Measurements from ENCODE around the gene BNIPL.

The BNIPL gene

GRCh38 chr1:151010346-151010726, 26.1 kb upstream of the BNIPL start:
- DNase-seq (ENCODE audit: low spot score): no peak

DNA sequence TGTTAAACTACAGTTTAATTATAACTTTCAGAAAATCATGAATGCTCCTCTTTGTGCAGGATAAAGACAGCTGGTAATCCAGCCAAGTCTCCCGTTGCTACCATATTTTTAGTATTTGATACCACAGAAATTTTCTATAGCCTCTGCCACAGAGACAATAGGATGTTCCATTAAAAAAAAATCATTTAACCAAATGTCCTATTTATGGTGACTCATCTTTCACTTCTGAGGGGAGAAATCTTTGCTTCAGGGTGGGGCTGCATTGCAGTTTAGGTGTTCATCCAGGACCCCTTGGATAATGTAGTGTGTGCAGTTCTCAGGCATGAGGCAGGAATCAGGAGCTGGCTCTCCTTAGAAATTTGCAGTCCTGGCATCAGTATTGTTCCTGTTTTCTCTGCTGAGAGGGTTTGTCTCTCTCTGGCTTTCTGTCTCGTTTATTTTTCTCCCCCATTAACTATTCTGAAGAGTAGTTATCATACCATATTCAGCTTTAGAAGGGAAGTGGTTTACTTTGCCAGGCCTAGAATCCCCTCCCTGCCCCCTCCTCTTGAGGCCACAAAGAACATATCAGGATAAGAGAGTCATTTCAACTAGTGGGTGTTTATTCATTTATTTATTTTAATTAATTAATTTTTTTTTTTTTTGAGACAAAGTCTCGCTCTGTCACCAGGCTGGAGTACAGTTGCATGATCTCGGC, 25.1 kb upstream of the BNIPL start:
- DNase-seq (ENCODE audit: low spot score): no peak

DNA sequence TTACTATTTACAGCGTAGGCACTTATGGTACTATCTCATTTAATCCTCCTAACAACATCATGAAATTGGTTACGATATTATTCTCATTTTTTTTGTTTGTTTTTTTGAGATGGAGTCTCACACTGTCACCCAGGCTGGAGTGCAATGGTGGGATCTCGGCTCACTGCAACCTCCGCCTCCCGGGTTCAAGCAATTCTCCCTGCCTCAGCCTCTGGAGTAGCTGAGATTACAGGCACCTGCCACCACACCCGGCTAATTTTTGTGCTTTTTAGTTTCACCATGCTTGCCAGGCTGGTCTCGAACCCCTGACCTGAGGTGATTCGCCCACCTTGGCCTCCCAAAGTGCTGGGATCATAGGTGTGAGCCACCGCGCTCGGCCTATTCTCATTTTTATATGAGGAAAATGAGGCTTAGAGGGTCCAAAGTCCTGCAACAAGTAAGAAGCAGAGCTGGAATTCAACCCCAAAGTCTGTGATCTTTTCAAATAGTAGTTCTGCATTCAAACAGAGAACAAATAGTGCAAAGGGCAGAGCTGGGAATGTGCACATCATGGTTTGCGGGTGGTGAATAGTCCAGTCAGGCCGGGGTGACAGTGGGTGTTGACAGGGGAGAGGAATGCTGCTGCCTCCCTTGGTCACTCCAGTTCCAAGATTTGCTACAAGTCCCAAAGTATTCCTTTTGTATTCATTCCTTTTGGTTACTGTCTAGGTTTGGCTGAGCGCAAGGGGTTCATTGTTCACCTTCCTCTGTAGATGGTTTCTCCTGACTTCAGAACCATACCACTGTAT, 23.5 kb upstream of the BNIPL start:
- no peak for DNase-seq (ENCODE audit: low spot score)

DNA sequence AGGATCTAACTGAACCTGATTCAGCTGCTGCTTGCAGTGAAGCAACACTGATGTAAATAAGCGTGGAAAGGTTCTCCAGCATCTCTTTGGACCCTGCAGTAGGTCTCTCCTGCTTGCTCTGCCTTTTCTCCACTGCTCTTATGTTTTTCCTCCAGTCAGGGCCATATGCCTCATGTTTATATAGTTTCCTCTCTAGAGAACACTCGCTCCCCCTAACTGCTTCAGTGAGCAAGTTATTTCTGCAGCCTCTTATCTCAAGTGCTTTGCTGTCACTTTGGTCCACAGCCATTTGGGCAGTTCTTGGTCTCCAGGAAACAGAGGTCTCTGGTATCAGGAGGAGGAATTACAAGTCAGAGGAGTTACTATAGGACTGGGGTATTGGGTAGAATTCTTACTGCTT, 22.9 kb upstream of the BNIPL start:
- no peak for DNase-seq (ENCODE audit: low spot score)

DNA sequence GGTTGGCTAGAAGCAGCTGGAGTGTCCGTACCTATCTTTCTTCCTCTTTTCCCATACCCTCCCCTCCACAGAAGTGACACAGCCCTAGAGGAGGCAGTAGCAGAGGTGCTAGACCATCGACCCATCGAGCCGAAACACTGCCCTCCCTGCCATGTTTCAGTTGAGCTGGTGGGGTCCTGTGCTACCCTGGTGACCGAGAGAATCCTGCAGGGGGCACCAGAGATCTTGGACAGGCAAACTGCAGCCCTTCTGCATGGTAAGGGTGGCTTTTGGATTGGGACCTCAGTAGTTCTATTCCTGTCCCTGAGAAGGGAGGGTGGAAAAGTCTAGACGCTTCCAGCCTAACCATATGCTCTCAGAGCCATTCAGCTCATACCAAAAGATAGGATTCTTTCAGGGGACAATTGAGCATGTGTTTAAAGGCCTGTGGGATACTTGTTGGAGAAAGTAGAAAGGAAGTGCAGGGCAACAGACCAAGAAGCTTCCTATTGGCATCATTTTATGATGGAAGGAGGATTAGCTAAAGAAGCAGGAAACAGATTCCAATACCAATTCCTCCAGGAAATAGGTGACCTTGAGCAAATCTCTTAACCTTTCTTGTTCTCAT, 11.7 kb upstream of the BNIPL start:
- DNase-seq (ENCODE audit: low spot score): peak; percentile 77

DNA sequence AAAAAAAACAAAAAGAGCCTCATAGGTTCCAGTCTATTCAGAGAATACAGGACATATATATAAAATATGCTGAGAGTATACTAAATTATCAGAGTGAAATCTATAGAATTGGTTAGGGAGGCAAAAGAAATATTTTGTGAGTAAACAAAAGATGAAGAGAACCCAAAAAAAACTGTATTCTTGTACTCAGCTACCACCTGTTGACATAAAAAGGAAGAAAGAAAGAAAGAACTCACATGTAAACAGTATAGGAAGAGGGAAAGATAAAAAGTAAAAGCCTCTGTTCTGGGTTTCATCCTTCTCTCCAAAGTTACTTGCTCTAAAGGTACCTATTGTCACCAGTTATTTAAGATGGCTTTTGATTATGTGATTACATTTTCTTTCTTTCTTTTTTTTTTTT, 9.9 kb upstream of the BNIPL start:
- no peak for DNase-seq (ENCODE audit: low spot score)

DNA sequence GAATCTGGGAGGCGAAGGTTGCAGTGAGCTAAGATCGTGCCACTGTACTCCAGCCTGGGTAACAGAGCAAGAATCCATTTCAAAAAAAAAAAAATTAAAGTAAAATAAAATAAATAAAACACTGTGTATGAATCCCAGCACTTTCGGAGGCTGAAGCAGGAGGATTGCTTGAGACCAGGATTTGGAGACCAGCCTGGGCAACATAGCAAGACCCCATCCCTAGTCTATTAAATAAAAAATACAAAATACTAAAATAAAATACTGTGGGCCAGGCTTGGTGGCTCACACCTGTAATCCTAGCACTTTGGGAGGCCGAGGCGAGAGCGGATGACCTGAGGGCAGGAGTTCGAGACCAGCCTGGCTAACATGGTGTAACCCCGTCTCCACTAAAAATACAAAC, 4.2 kb upstream of the BNIPL start:
- no peak for DNase-seq (ENCODE audit: low spot score)

DNA sequence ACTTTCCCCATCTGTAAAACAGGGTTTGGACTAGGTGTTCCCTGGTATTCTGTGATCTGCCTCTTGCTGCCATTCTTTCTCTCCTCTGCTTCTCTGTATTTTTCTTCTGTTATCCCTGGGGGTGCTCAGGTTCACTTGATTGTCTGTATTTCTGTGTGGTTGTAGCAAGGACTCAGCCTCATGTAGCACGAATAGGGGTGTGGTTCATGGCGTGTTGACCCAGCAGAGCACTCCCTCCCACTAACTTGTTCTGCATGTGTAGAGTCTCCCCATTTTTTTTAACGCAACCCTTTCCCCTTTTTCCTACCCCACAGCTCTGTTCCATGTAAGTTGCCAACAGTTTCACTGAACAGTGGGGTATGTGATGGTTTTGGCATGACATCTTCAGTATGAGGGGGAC, 1.2 kb upstream of the BNIPL start:
- DNase-seq (ENCODE audit: low spot score): no peak

DNA sequence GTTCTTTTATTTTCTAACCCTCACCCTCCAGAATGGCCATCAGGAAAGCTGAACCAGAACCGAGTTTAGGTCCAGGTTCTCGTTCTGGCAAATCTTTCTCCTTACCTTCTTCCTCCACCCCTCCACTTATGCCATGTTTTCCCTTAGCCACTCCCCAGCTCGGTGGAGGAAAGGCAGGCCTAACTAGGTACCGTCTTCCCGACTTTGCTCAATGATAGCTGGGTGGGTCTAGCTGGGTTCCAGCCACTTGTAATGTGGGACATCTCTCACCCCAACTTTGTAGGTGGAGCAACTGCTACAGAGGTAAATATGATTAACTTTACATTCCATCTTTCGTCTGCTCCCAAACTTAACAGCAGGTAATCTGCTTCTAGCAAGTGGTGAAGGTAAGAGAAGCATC, 646 bp downstream of the BNIPL start:
- no peak for DNase-seq (ENCODE audit: low spot score)

DNA sequence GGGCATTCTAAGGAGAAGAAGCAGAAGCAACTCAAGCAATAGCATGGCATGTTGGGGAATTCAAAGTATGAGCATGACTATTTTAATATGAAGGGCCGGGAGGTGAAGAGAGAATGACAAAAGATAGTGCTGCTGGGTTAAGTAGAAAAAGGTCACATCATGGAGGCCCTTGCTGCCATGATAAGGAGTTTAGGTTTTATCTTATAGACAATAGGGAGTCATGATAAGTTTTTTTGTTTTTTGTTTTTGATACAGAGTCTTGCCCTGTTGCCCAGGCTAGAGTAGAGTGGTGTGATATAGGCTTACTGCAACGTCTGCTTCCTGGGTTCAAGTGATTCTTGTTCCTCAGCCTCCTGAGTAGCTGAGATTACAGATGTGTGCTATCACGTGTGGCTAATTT, 3.1 kb downstream of the BNIPL start:
- DNase-seq (ENCODE audit: low spot score): no peak

GRCh38 chr1:151043163-151043562, 6.8 kb downstream of the BNIPL start:
- DNase-seq (ENCODE audit: low spot score): no peak

GRCh38 chr1:151047591-151047924, 11.2 kb downstream of the BNIPL start, which contains the start of gene C1orf56:
TSS of gene C1orf56 (plus strand) at chr1:151047751. CDS start at chr1:151047848, 97 bp downstream.
- DNase-seq (ENCODE audit: low spot score): peak; percentile 28

GRCh38 chr1:151047925-151048644, 11.7 kb downstream of the BNIPL start:
- DNase-seq (ENCODE audit: low spot score): peak; percentile 60

DNA sequence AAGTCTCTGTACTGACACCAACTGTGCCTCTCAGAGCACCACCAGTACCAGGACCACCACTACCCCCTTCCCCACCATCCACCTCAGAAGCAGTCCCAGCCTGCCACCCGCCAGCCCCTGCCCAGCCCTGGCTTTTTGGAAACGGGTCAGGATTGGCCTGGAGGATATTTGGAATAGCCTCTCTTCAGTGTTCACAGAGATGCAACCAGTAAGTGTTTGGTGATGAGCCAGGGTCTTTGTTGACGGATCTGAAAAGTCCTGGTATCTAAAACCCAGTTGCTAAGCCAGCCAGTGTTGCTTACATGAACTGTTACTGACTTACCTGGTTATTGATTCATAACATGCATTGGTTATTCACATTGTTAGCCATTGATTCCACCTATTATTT, 12.3 kb downstream of the BNIPL start:
- DNase-seq (ENCODE audit: low spot score): no peak

- DNase-seq (ENCODE audit: low spot score): no peak
Measured at GRCh38 chr1:151049458-151049857, 13.1 kb downstream of the BNIPL start.

DNA sequence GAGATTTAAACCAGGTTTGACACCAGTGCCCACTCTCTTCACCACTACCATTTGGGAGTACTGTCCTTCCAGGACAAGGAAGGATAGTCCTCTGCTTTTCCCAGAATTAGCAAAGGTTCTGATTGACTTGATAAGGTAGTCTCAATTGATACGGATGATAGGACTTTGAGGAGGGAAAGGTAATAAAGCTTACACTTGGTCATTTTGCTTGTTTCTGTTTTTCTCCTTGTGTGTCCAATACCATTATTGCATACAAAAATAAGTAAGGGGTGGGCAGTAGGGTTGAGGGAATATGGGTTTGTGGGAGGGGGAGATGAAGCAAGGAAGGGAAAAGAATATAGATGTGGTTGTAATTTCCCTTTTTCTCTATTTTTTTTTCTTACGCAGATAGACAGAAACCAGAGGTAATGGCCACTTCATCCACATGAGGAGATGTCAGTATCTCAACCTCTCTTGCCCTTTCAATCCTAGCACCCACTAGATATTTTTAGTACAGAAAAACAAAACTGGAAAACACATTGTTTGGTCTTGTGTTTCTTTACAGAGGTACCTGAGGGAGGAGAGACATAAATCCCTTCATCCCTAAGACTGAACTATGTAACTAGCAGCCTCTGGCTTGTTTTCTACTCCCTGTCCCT, 13.8 kb downstream of the BNIPL start:
- DNase-seq (ENCODE audit: low spot score): no peak

DNA sequence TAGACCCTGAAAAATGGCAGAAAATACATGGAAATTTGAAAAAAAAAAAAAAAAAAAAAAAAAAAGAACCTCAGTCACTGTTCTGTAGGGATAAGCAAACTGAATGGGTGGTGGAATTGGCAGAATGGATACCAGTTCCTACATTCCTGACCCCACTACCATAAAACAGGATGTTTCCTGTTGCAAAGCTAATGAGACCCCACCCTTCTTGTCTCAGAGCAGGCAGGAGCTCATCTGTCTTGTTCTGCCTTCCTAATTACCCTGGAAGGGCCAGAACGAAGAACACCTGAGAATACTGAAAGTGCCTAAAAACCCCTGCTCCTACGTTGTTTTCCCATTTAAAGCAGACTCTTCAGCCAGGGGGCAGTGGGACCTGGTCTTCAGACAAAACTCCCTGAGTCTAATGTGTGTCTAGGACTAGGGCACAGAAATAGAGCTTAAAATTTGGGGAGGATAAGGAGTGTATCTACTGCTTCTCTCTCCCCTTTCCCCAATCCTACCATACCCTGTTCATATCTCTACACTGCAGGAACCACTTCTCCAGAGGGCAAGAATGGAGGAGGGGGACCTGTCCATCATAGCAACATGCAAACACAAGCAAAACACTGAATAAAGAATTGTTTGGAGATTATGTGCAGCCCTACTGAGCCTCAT, 15.1 kb downstream of the BNIPL start:
- DNase-seq (ENCODE audit: low spot score): no peak

GRCh38 chr1:151054971-151055547, 18.7 kb downstream of the BNIPL start:
- no peak for DNase-seq (ENCODE audit: low spot score)

DNA sequence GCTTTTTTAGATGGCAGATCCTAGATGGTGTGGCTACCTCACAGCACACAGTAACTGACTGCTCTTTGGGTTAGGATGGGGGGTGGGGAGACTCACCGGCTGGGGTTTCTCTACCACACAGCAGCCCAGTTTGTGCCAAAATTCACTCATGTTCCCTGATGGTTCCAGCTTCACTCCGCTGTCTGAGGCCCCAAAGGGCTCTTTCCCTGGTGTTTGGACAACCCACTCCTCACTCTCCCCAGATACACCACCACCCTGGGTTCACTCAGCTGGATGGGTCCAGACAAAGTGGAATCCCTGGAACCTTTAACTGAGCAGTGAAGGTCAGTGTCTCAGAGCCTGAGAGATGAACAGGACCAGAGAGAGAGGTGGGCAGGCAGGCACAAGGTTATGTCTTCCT, 19.2 kb downstream of the BNIPL start:
- no peak for DNase-seq (ENCODE audit: low spot score)

GRCh38 chr1:151056149-151056548, 19.8 kb downstream of the BNIPL start:
- peak; percentile 43 for DNase-seq (ENCODE audit: low spot score)

DNA sequence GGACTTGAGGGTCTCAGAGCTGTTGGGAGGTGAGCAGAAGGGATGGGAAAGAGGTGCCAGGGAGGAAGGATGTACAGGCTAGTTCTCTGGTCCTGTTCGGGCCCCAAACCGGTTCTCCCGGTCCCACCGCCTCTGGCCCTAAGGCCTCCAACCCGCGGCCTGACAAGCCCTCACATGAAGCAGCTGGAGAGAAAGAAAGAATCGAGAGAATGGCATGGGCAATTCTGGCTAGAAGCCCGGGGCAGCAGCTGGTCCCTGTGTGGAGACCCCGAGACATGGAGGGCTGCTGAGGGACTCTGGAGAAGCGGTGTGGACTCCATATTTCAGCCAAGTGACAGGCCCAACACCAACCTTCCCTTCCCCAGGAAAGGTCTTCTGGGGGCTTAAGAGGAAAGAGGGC, 22.3 kb downstream of the BNIPL start:
- DNase-seq (ENCODE audit: low spot score): peak; percentile 6

Measured in activated CD4-positive, alpha-beta T cell treated with anti-CD3 and anti-CD28 coated beads, Interleukin-2, Interleukin-4, amounts not matched to agents 100 ng/mL and 50 ng/mL, durations not matched to agents 16 hours and 8 hours (primary cell).